Natural killer cell (primary cell): ENCODE results near the gene RNF130. TPM values are rescaled to one million over a fixed set of nuclear protein-coding genes. Genes with fewer than 3 reads are reported as not detected.

Experiments
- ATAC-seq, 3 donors: fragments of 150-1000 bp in 2 of 3; fragments of 200-7000 bp in 1 of 3; cut with Tn5 transposase; 1 replicate in 1 of 3; 2 replicates in 2 of 3; pipeline ENCODE4 v1.10.0; 2021; ENCODE audit warnings: mild to moderate bottlenecking in 2 of 3, moderate library complexity in 2 of 3
- DNase-seq, 2 donors: peaks; one replicate each; pipeline versions ENCODE4 v3.0.0 to v3.0.0-alpha.2; 2013 to 2021; ENCODE audit warnings: mixed read lengths in 1 of 2
- H3K27ac ChIP-seq: one replicate; pipeline ENCODE4 v1.5.1; 2013; ENCODE audit warnings: mild to moderate bottlenecking, low read length
- H3K27me3 ChIP-seq: one replicate; pipeline ENCODE4 v1.6.1; 2013; ENCODE audit warnings: low read length; ENCODE audit not compliant: control insufficient read depth, insufficient read depth
- H3K36me3 ChIP-seq: one replicate; pipeline ENCODE4 v1.6.1; 2013; ENCODE audit warnings: low read length; ENCODE audit not compliant: control insufficient read depth, insufficient read depth
- H3K4me1 ChIP-seq: one replicate; pipeline ENCODE4 v1.6.1; 2013; ENCODE audit warnings: low read length; ENCODE audit not compliant: control insufficient read depth, insufficient read depth
- H3K4me3 ChIP-seq: one replicate; pipeline ENCODE4 v1.5.1; 2013; ENCODE audit warnings: low read length
- H3K9me3 ChIP-seq: one replicate; pipeline ENCODE4 v1.6.1; 2013; ENCODE audit warnings: low read length; ENCODE audit not compliant: control insufficient read depth, insufficient read depth
- H3K27ac Mint-ChIP-seq, 2 donors: one replicate each; pipeline ENCODE4 v1.8.0; 2022; ENCODE audit warnings: mild to moderate bottlenecking in 2 of 2, mixed read lengths in 2 of 2, moderate library complexity in 1 of 2
- H3K27me3 Mint-ChIP-seq, 2 donors: one replicate each; pipeline ENCODE4 v1.8.0; 2022; ENCODE audit warnings: low read depth in 2 of 2, mixed read lengths in 2 of 2
- H3K36me3 Mint-ChIP-seq: one replicate; pipeline ENCODE4 v1.8.0; 2022; ENCODE audit warnings: mixed read lengths
- H3K4me1 Mint-ChIP-seq, 2 donors: one replicate each; pipeline ENCODE4 v1.8.0; 2022; ENCODE audit warnings: mixed read lengths in 2 of 2
- H3K4me3 Mint-ChIP-seq: one replicate; pipeline ENCODE4 v1.8.0; 2022; ENCODE audit warnings: mild to moderate bottlenecking, moderate library complexity, mixed read lengths
- H3K9me3 Mint-ChIP-seq, 2 donors: one replicate each; pipeline ENCODE4 v1.8.0; 2022; ENCODE audit warnings: mixed read lengths in 2 of 2
- CTCF ChIP-seq: fragments of 200-600 bp; IDR thresholded peaks from one replicate; pipeline ENCODE4 v1.8.0; 2022; ENCODE audit warnings: antibody characterized with exemption
- WGBS: methylation state at CpG from one replicate; pipeline ENCODE4 v1.1.7; 2013; ENCODE audit warnings: missing lambda C conversion rate; ENCODE audit not compliant: insufficient coverage; 5-methylcytosine and 5-hydroxymethylcytosine counted together
- intact Hi-C: fragments of 100-400 bp; cut with micrococcal nuclease; formaldehyde crosslinking; loops from one replicate; pipeline ENCODE4 v1.14.2; 2022
- total RNA-seq, 4 donors: library from RNA; stranded (reverse); fragments of 120-200 nt in 1 of 4; gene quantifications; one replicate each; pipeline versions ENCODE4 v1.2.3 to v1.2.4, GENCODE V29; 2013 to 2022

The RNF130 gene
- total RNA-seq, 3 donors from 2014 or later (not counting 1 experiment from before 2014, with no cell fraction given), result 24.4 to 35.0 (median 25.5) TPM

GRCh38 chr5:180109920-180110319 is 38.4 kb upstream of the RNF130 start:
- Mint-ChIP-seq H3K4me1 (no peaks in the 10 kb centered on the region), H3K27me3 (peaks cover 6 to 12% of the 10 kb centered on the region in 2 donors)

DNA sequence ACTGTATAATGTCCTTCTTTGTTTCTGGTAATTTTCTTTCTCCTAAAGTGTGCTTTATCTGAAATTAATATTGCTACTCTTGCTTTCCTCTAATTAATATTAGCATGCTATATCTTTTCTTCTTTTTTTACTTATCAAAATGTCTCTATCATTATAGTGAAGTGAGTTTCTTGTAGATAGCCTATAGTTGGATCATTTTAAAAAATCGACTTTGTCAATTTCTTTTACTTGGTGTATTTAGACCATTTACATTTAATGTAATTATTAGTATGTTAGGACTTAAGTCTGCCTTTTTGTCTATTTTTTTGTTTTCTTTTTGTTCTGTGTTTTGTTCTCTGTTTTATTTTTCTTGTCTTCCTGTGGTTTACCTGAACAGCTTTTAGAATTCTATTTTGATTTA is 35.4 kb upstream of the RNF130 start:
- H3K4me1 ChIP-seq, result no peaks in the 10 kb centered on the region
- H3K9me3 Mint-ChIP-seq, result peaks cover 5 to 12% of the 10 kb centered on the region in 2 donors
- peaks cover 14% of the 10 kb centered on the region for H3K36me3 Mint-ChIP-seq
- no peak overlapping the region for H3K27ac Mint-ChIP-seq
- H3K27me3 Mint-ChIP-seq, result peaks cover 6 to 21% of the 10 kb centered on the region in 2 donors
- no peak overlapping the region for H3K4me3 ChIP-seq
- no peaks in the 10 kb centered on the region for H3K27me3 ChIP-seq
- intact Hi-C loops, result no loop called here
- no peaks in the 10 kb centered on the region for H3K4me1 Mint-ChIP-seq
- H3K27ac ChIP-seq, result no peak overlapping the region
- H3K4me3 Mint-ChIP-seq, result no peak overlapping the region
- H3K36me3 ChIP-seq, result no peaks in the 10 kb centered on the region
- no peak for TF ChIP-seq CTCF
- no peak for ATAC-seq
- DNase-seq, result no peak
- no CpG with 5 or more reads among the region's 1 CpG for WGBS
- peaks cover 6% of the 10 kb centered on the region for H3K9me3 ChIP-seq

More at GRCh38 chr5:180109920-180110319, 38.4 kb upstream of the RNF130 start:
- Histone ChIP-seq H3K27ac (no peak overlapping the region), H3K4me1 (no peaks in the 10 kb centered on the region), H3K4me3 (no peak overlapping the region), H3K27me3 (no peaks in the 10 kb centered on the region), H3K36me3 (no peaks in the 10 kb centered on the region), H3K9me3 (peaks cover 6% of the 10 kb centered on the region)
- no peak for TF ChIP-seq CTCF
- no peak for DNase-seq
- peaks cover 5 to 12% of the 10 kb centered on the region in 2 donors for H3K9me3 Mint-ChIP-seq
- H3K4me3 Mint-ChIP-seq, result no peak overlapping the region
- H3K27ac Mint-ChIP-seq, result no peak overlapping the region
- no peak for ATAC-seq
- H3K36me3 Mint-ChIP-seq, result peaks cover 14% of the 10 kb centered on the region
- intact Hi-C loops, result no loop called here
- 81% methylated on average over 9 of the region's 9 CpGs for WGBS

GRCh38 chr5:180105827-180106312 is 34.3 kb upstream of the RNF130 start:
- Histone ChIP-seq H3K27me3 (no peaks in the 10 kb centered on the region), H3K4me3 (no peak overlapping the region), H3K4me1 (no peaks in the 10 kb centered on the region), H3K36me3 (no peaks in the 10 kb centered on the region), H3K9me3 (peaks cover 6% of the 10 kb centered on the region), H3K27ac (no peak overlapping the region)
- DNase-seq (no peak), ATAC-seq (no peak)
- Mint-ChIP-seq H3K4me1 (no peaks in the 10 kb centered on the region), H3K36me3 (peaks cover 14% of the 10 kb centered on the region), H3K9me3 (peaks cover 5 to 12% of the 10 kb centered on the region in 2 donors), H3K27ac (no peak overlapping the region), H3K4me3 (no peak overlapping the region), H3K27me3 (peaks cover 6 to 21% of the 10 kb centered on the region in 2 donors)
- no peak for TF ChIP-seq CTCF
- 86% methylated on average over 5 of the region's 5 CpGs for WGBS
- intact Hi-C loops, result no loop called here

- no peaks in the 10 kb centered on the region for H3K4me1 Mint-ChIP-seq
- no peaks in the 10 kb centered on the region for H3K4me1 ChIP-seq
- no peak for TF ChIP-seq CTCF
- WGBS, result 90% methylated on average over 3 of the region's 3 CpGs
- no peak overlapping the region for H3K4me3 ChIP-seq
- H3K4me3 Mint-ChIP-seq, result no peak overlapping the region
- no peaks in the 10 kb centered on the region for H3K36me3 ChIP-seq
- peaks cover 6 to 21% of the 10 kb centered on the region in 2 donors for H3K27me3 Mint-ChIP-seq
- no peak for ATAC-seq
- H3K9me3 Mint-ChIP-seq, result peaks cover 5 to 12% of the 10 kb centered on the region in 2 donors
- H3K27ac Mint-ChIP-seq, result no peak overlapping the region
- H3K27ac ChIP-seq, result no peak overlapping the region
- H3K36me3 Mint-ChIP-seq, result peaks cover 14% of the 10 kb centered on the region
- DNase-seq, result no peak
- intact Hi-C loops, result no loop called here
- no peaks in the 10 kb centered on the region for H3K27me3 ChIP-seq
- peaks cover 6% of the 10 kb centered on the region for H3K9me3 ChIP-seq
These were observed 32.6 kb upstream of the RNF130 start for GRCh38 chr5:180104168-180104530.
